ENCODE measurements around the gene NCS1. TPM values are rescaled to one million over a fixed set of nuclear protein-coding genes. Genes with fewer than 3 reads are reported as not detected.

The NCS1 gene
- total and polyA plus RNA-seq, 9 of the 15 experiments (the other 6 are each of a cell fraction or from before 2014, with no cell fraction given), result 0.28 to 27.0 (median 9.6) TPM

DNA sequence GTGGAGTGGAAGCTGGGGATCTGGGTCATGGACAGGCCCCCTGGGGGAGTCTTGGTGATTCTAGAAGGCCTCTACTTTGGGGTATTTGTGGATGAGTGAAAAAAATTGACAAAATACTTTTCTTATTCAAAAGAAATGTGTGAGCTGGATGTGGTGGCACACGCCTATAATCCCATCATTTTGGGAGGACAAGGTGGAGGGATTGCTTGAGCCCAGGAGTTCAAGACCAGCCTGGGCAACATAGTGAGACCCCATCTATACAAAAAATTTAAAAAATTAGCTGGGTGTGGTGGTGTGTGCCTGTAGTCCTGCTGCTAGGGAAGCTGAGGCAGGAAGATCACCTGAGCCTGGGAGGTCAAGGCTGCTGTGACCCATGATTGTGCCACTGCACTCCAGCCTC is 6.6 kb upstream of the NCS1 start (continued):
- TF ChIP-seq, protein P1, sequence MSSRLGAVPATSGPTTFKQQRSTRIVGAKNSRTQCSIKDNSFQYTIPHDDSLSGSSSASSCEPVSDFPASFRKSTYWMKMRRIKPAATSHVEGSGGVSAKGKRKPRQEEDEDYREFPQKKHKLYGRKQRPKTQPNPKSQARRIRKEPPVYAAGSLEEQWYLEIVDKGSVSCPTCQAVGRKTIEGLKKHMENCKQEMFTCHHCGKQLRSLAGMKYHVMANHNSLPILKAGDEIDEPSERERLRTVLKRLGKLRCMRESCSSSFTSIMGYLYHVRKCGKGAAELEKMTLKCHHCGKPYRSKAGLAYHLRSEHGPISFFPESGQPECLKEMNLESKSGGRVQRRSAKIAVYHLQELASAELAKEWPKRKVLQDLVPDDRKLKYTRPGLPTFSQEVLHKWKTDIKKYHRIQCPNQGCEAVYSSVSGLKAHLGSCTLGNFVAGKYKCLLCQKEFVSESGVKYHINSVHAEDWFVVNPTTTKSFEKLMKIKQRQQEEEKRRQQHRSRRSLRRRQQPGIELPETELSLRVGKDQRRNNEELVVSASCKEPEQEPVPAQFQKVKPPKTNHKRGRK (tag; IDR thresholded peaks at IDR 0.05), result no peak
- TF ChIP-seq NELFE (IDR thresholded peaks at IDR 0.05; ENCODE audit: insufficient read depth, insufficient read length), result no peak

DNA sequence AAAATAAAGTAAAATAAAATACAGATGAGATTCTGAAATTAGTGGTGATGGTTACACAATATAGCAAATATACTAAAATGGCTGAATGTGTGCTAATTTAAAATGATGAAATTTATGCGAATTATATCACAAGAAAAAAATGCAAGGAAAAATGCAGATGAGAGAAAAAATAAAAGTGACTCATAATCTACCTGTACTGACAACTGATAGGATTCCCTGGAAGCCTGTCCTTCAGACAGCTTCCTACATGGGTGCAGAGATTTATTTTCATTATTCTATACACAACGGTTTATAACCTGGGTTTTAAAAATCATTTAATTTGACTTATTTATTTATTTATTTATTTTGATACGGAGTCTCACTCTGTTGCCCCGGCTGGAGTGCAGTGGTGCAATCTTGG is 5.8 kb upstream of the NCS1 start:
- H3K9me3 ChIP-seq (replicated peaks; ENCODE audit: control insufficient read depth, insufficient read depth, low read depth, low read length), result no peaks in the 10 kb centered on the region
- FAIRE-seq (no peak), ATAC-seq (no peak), DNase-seq (ENCODE audit: extremely low read depth in 1 of 4, low spot score in 3 of 4) (no peak)
- no peak overlapping the region for H3K9ac ChIP-seq (ENCODE audit: insufficient read depth in 1 of 2, low read depth in 2 of 2, low read length in 2 of 2)
- H4K20me1 ChIP-seq (replicated peaks; ENCODE audit: control insufficient read depth, insufficient read depth, low read length), result no peaks in the 10 kb centered on the region
- in situ Hi-C loops (cut with MboI), result no loop called here
- WGBS (ENCODE audit: insufficient coverage, low coverage, missing lambda C conversion rate), result 48% methylated on average over 4 of the region's 4 CpGs
- no peak overlapping the region for H3K4me2 ChIP-seq (ENCODE audit: insufficient read depth, low read length)
- TF ChIP-seq CEBPG (CRISPR knock-in tag; IDR thresholded peaks at IDR 0.05) (no peak), CEBPG (tag; conservative IDR thresholded peaks at IDR 0.05 in 1 of 2, IDR thresholded peaks at IDR 0.05 in 1 of 2) (peak in 1 of 2 experiments; percentile 40; a peak in 1 of 4 replicates), NCOA6 (IDR thresholded peaks at IDR 0.05) (no peak)
- no peaks in the 10 kb centered on the region for H3K36me3 ChIP-seq (ENCODE audit: control insufficient read depth, insufficient read depth, low read length)
- no peak overlapping the region for H2AFZ ChIP-seq (ENCODE audit: low read depth, low read length)
- no TSS peak for BruUV-seq (replicated peaks)
- peaks cover 0 to 2% of the 10 kb centered on the region in 2 experiments; a peak in 2 of 5 replicates for H3K4me1 ChIP-seq (replicated peaks in 1 of 2; ENCODE audit: control insufficient read depth in 2 of 2, insufficient read depth in 2 of 2, low read length in 2 of 2)
- no peaks in the 10 kb centered on the region; a peak in 1 of 5 replicates for H3K27me3 ChIP-seq (ENCODE audit: control insufficient read depth in 2 of 2, insufficient read depth in 2 of 2, low read length in 2 of 2)
- CTCF ChIA-PET (ENCODE audit: low intra/inter-chr PET ratio), result no interaction called here
- POLR2A ChIA-PET, result interaction anchor here (1.3 kb wide), 1 partner anchor 20 kb away, joined by 3 read pairs; no protein-coding TSS in a partner anchor
- H3K4me3 ChIP-seq, result no peak overlapping the region
- H3K27ac ChIP-seq (ENCODE audit: extremely low read depth, low read depth, low read length), result no peak overlapping the region
- H3K9me1 ChIP-seq (ENCODE audit: control insufficient read depth, insufficient read depth, low read length), result no peaks in the 10 kb centered on the region
- intact Hi-C loops (cut with micrococcal nuclease), result loop anchor here (5.0 kb wide), 1 partner anchor 54 kb away; no protein-coding TSS in a partner anchor
- H3K79me2 ChIP-seq (ENCODE audit: control insufficient read depth, insufficient read depth, low read length), result no peaks in the 10 kb centered on the region

All from K562 (cell line).